Measurements from ENCODE around the gene CYB5B. TPM values are rescaled to one million over a fixed set of nuclear protein-coding genes. Genes with fewer than 3 reads are reported as not detected.

The CYB5B gene
- total RNA-seq, 1 donor from 2014 or later, result 84.7 TPM

DNA sequence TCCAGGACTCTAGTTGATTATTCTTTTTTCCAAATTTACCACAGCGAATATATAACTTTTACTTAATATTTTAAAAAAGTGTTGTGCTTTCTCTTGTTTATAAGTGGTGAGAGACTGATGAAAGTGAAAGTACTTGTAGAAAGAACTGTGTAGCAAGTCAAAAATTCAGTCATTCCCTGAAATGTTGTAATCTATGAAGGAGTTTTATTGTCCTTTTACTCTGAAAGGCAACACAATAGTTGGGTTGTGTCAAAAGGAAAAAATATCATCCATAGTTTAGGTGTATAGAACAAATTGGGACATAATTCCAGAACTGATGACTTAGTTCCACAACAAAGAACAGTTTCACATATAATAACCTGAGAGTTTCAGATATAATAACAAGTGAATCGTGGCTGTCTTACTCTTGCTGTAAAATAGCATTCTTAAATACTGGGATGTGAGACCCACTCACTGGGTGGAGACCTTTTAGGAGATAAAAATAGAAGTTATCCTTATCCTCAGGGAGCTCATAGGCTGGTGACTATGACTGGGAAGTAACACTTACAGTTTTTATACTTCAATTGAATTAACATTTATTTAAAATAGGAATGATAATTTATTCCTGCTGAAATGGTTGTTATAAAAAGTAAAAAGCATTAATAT is 20.6 kb downstream of the CYB5B start:
- no peak for DNase-seq (ENCODE audit: low spot score)

- DNase-seq (ENCODE audit: low spot score), result no peak
Measured at GRCh38 chr16:69448470-69449193, 24.2 kb downstream of the CYB5B start.

DNA sequence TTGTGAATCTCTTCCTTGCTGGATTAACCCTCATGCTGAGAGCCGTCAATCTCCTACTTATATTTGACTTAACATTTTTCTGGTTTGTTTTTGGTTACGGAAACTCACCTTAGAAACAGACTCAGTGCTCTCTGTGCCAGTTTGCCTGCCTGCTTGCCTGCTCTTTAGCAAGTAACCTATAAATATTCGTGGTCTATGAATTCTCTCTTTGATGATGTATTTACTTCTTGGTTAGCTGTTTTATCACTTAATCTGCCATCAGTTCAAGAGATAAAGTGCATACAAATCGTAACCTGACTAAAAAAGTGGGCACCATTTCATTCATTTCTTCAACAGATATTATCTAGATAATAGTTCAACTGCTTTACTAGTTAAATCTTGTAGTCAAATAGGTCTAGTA is 26.7 kb downstream of the CYB5B start:
- no peak for DNase-seq (ENCODE audit: low spot score)

DNA sequence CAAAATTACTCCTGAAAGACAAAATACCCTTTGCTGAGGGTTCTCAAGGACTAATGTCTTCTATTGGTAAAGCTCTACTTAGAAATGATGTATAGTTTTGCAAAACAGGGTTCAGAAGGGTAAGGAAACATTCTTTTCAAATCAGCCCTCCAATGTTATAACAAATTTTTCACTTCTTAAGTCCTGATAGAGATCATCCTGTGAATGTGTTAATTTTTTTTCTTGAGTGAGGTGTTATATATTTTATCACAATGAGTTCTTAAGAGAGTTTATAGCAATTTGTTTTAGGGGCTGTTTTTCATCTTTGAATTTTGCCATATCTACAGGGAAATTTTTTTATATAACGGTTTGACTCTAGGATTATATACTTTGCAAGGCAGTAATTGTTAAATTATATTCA is 29.5 kb downstream of the CYB5B start:
- no peak for DNase-seq (ENCODE audit: low spot score)

- DNase-seq (ENCODE audit: low spot score), result no peak
Measured at GRCh38 chr16:69463876-69464275, 39.5 kb downstream of the CYB5B start.

DNA sequence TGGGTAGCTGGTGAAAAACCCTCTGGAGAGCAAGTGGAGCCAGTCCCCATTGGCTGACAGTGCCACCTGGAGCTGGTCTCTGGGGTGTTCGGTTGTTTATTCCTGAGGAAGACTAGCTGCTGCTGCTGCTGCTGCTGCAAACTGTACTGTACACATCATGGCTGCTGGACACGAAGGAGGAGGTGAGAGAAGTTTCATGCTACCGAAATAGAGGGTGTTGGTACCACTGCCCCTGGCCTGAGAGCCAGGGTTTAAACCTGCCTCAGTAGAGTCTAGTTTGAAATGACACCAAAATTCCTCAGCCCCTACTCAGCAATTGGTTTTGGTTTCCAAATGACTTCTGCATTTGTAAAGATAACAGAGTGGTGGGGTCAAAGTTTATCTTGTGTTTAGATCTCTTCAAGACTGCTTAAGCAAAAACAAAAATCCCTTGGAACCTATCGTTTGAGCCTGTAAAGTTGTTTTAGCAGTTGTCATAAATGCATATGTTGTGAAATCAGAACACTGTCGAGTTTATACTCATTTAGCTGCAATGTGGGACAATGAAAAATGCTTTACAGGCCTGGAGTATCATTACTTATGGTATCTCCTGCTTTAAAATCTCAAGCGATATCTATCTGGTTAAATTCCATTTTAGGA is 40.8 kb downstream of the CYB5B start:
- no peak for DNase-seq (ENCODE audit: low spot score)

DNA sequence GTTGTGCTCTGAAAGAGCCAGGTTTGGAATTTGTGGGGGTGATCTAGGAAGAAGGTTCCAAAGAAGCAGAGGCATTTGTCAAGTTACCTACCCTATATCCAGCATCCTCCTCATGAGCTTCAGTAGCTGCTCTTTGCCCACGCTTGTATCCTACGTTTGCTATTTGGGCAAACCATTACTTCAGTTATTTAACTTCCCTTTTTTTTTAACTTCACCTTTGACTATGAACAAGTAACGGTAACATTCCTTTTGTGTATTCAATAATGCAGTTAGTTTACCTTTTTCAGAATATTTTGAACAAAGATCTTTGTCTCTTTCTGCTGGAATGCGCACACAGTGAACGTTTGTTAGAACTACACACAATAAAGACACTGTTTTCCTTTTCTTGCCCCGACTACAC is 41.5 kb downstream of the CYB5B start:
- no peak for DNase-seq (ENCODE audit: low spot score)

DNA sequence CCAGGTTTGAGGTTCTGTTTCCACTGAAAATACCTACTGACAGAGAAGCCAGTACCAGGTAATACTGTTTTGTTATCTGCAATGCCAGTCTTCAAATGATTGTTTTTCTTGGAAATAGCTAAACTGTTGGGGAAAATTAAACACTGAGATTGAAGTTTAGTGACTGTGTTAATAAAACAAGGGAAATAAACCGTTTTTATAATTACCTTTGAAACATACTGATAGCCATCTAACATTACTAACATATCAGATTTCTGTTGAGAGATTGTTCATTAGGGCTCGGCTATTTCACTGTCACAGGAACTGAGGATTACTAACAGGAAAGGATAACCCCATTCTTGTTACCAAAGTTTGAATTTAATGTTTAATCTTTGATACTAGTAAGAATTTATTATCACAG is 42.1 kb downstream of the CYB5B start:
- DNase-seq (ENCODE audit: low spot score), result no peak

DNA sequence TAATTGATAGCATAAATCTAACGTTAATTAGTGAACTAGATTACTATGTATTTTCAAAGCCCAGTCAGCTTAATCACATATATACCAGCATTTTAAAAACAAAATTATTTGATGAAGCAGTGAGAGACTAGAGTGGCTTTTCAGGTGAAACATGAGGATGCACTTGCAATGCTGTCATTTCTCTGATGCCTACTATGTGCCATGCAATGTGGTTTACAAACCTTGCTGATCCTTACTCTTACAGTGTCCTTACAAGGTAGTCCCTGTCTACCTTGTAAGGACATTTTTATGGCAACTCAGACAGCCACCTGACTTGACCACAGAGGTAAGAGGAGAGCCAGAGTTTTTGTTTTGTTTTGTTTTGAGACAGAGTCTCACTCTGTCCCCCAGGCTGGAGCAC is 42.7 kb downstream of the CYB5B start:
- no peak for DNase-seq (ENCODE audit: low spot score)

- DNase-seq (ENCODE audit: low spot score), result no peak
Measured at GRCh38 chr16:69467531-69468204, 43.2 kb downstream of the CYB5B start.

DNA sequence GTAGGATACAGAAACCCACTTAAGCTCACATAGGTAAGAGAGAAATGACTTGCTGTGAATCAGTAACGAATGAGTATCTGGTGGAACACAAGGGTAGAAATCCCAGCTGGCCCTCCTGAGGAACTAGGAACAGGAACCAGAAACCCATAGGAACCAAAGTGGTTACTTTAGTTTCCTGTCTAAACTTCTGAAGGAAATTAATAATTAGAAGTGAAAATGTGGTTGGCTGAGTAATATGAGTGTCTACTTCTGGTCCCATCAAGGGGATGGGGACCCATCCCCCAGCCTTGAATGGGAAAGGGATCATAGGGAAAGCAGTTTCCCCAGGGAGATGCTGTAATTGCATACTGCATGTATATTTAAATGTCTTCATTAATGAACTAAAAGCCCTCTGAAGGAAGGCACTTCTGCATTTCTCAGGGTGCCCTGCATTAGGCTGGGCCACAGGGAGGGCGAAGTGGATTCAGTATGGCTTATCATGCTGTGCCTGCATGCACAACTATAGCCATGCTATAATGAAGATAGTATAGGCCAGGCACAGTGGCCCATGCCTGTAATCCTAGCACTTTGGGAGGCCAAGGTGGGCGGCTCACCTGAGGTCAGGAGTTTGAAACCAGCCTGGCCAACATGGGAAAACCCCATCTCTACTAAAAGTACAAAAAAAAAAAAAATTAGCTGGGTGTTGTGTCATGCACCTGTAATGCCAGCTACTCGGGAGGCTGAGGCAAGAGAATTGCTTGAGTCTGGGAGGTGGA is 45.6 kb downstream of the CYB5B start:
- DNase-seq (ENCODE audit: low spot score), result no peak

- no peak for DNase-seq (ENCODE audit: low spot score)
Measured at GRCh38 chr16:69471121-69471520, 46.7 kb downstream of the CYB5B start.

GRCh38 chr16:69474408-69474807 is 50.0 kb downstream of the CYB5B start:
- no peak for DNase-seq (ENCODE audit: low spot score)

DNA sequence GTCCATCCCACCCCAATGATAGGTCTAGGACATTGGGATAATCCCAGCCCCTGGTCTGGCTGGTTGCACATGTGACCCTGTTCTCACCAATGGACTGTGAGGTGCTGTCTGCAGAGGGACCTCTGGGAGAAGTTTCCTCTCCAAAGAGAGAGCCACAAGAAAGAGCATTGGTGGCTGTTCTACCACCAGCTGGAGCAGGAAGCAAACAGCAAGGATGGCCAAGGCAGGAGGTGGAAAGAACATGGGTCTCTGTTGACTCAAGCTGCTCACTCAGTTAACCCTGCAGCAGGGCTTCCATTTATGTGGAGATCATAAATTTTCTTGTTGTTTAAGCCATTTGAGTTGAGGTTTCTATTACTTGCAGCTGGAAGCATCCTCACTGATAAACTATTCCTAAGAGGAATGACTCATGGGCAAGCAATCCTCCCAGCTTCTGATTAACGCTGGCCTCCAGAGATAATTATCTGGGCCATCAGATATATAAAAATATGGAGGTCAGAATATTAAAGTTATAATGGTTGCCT is 52.6 kb downstream of the CYB5B start:
- no peak for DNase-seq (ENCODE audit: low spot score)

- no peak for DNase-seq (ENCODE audit: low spot score)
Measured at GRCh38 chr16:69477546-69477945, 53.1 kb downstream of the CYB5B start.

DNA sequence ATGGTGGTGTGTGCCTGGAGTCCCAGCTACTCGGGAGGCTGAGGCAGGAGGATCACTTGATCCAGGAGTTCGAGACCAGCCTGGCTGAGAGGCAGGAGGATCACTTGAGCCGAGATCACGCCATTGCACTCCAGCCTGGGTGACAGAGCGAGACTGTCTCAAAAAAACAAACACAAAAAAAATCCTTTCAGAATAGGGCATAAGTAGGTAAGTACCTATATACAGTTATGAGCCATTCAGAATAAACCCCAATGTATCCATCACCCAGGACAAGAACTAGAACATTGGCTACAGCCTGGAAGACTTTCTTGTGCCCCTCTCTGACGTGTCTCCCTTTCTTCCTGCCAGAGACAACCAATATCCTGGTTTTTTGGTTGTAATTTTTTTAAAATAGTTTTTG is 54.3 kb downstream of the CYB5B start:
- DNase-seq (ENCODE audit: low spot score), result no peak

- DNase-seq (ENCODE audit: low spot score), result no peak
Measured at GRCh38 chr16:69479775-69480174, 55.4 kb downstream of the CYB5B start.

DNA sequence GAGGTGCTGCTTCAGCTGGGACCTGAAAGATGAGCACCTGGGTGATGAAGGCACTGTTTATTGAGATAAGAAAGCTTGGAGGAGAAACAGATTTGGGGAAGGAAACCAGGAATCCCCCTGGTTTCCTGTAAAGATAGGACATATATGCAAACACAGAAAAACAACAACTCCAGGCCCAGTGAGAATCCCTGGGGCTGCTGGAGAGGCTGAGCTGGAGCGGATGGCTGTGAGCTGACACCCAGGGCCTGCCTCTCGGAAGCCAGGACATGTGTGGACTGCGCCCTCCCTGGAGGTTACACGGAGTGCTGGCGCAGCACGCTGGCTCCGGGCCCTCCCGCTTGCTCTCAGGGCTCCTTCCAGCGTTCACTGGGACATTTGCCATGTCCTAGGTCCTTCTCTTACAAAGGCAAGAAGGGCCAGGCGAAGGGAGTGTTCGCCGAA is 57.5 kb downstream of the CYB5B start:
- peak; percentile 81 for DNase-seq (ENCODE audit: low spot score)

DNA sequence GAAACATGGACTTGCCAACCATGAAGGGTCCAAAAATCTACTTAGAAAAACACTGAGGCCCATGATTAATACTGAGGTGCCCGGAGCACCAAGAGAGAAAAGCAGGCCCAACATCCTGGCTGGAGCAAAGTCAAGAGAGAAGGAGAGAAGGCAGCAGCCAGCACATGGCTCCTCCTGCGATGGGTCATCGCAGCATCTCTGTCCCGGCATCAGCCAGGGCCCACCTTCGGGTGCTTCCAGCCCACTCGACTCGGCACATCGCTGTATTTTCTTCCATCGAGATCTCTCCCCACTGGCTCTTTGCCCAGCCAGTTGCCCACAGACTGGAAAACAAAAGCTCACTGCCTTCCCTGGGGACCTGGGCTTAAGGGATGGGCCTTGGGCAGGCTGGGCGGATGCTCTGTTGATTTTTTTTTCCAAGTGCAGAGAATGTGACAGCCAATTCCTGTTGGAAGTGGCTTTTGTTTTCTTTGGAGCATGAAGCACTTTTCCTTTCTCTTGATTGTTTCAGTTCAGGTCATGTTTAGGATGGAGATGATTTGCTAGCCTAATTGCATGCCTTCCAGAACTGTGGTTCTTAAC is 58.1 kb downstream of the CYB5B start:
- peak; percentile 17 for DNase-seq (ENCODE audit: low spot score)

GRCh38 chr16:69483611-69484010 is 59.2 kb downstream of the CYB5B start:
- DNase-seq (ENCODE audit: low spot score), result no peak

GRCh38 chr16:69485361-69485760 is 60.9 kb downstream of the CYB5B start:
- no peak for DNase-seq (ENCODE audit: low spot score)
